Measurements from ENCODE around the gene SRCAP. TPM values are rescaled to one million over a fixed set of nuclear protein-coding genes. Genes with fewer than 3 reads are reported as not detected.
A peak's percentile ranks its signal among the peaks of the same experiment; 100 is the strongest.

Gene SRCAP
- polyA plus RNA-seq, 4 donors, result 1.6 to 36.8 (median 13.7) TPM

- DNase-seq (no peak), FAIRE-seq (no peak)
- H3K27ac ChIP-seq (ENCODE audit: low read depth in 1 of 3, low read length in 2 of 3), result no peak overlapping the region
- H3K4me1 ChIP-seq (ENCODE audit: control insufficient read depth in 3 of 3, insufficient read depth in 2 of 3, low read depth in 1 of 3, low read length in 2 of 3), result peaks cover 0 to 4% (median 0%) of the 10 kb centered on the region in 3 donors
- H3K9me3 ChIP-seq (ENCODE audit: control insufficient read depth in 2 of 2, insufficient read depth in 1 of 2, low read depth in 1 of 2, low read length in 1 of 2), result no peaks in the 10 kb centered on the region
- H3K36me3 ChIP-seq (ENCODE audit: control insufficient read depth in 3 of 3, insufficient read depth in 2 of 3, low read depth in 1 of 3, low read length in 3 of 3), result peaks cover 42 to 93% (median 52%) of the 10 kb centered on the region in 3 donors
- H3K4me3 ChIP-seq (ENCODE audit: low read depth in 1 of 3, low read length in 3 of 3), result no peak overlapping the region
- 95 to 96% (median 96%) methylated on average over 23 of the region's 23 CpGs for WGBS, 3 donors
- no peaks in the 10 kb centered on the region for H3K27me3 ChIP-seq (ENCODE audit: control insufficient read depth in 3 of 3, insufficient read depth in 3 of 3, low read length in 3 of 3)
Measured at GRCh38 chr16:30768583-30769181, 69.7 kb downstream of the SRCAP start.

- Histone ChIP-seq H3K9me3 (ENCODE audit: control insufficient read depth in 2 of 2, insufficient read depth in 1 of 2, low read depth in 1 of 2, low read length in 1 of 2) (no peaks in the 10 kb centered on the region), H3K27ac (ENCODE audit: low read depth in 1 of 3, low read length in 2 of 3) (no peak overlapping the region), H3K4me3 (ENCODE audit: low read depth in 1 of 3, low read length in 3 of 3) (no peak overlapping the region), H3K4me1 (ENCODE audit: control insufficient read depth in 3 of 3, insufficient read depth in 2 of 3, low read depth in 1 of 3, low read length in 2 of 3) (no peaks in the 10 kb centered on the region), H3K36me3 (ENCODE audit: control insufficient read depth in 3 of 3, insufficient read depth in 2 of 3, low read depth in 1 of 3, low read length in 3 of 3) (peaks cover 37 to 94% (median 54%) of the 10 kb centered on the region in 3 donors), H3K27me3 (ENCODE audit: control insufficient read depth in 3 of 3, insufficient read depth in 3 of 3, low read length in 3 of 3) (no peaks in the 10 kb centered on the region)
- FAIRE-seq (no peak), DNase-seq (no peak)
- 89 to 93% (median 93%) methylated on average over 17 of the region's 17 CpGs for WGBS, 3 donors
Measured at GRCh38 chr16:30769379-30770089, 70.6 kb downstream of the SRCAP start.

GRCh38 chr16:30771726-30772125, 72.8 kb downstream of the SRCAP start:
- Histone ChIP-seq H3K4me1 (ENCODE audit: control insufficient read depth in 3 of 3, insufficient read depth in 2 of 3, low read depth in 1 of 3, low read length in 2 of 3) (peaks cover 0 to 8% (median 4%) of the 10 kb centered on the region in 3 donors), H3K4me3 (ENCODE audit: low read depth in 1 of 3, low read length in 3 of 3) (no peak overlapping the region), H3K27ac (ENCODE audit: low read depth in 1 of 3, low read length in 2 of 3) (no peak overlapping the region), H3K9me3 (ENCODE audit: control insufficient read depth in 2 of 2, insufficient read depth in 1 of 2, low read depth in 1 of 2, low read length in 1 of 2) (no peaks in the 10 kb centered on the region), H3K27me3 (ENCODE audit: control insufficient read depth in 3 of 3, insufficient read depth in 3 of 3, low read length in 3 of 3) (no peaks in the 10 kb centered on the region), H3K36me3 (ENCODE audit: control insufficient read depth in 3 of 3, insufficient read depth in 2 of 3, low read depth in 1 of 3, low read length in 3 of 3) (peaks cover 21 to 80% (median 41%) of the 10 kb centered on the region in 3 donors)
- no peak for DNase-seq
- FAIRE-seq, result no peak
- WGBS, 3 donors, result 90% methylated on average over 14 of the region's 14 CpGs

- Histone ChIP-seq H3K27me3 (ENCODE audit: control insufficient read depth in 3 of 3, insufficient read depth in 3 of 3, low read length in 3 of 3) (no peaks in the 10 kb centered on the region), H3K27ac (ENCODE audit: low read depth in 1 of 3, low read length in 2 of 3) (no peak overlapping the region), H3K9me3 (ENCODE audit: control insufficient read depth in 2 of 2, insufficient read depth in 1 of 2, low read depth in 1 of 2, low read length in 1 of 2) (no peaks in the 10 kb centered on the region), H3K4me3 (ENCODE audit: low read depth in 1 of 3, low read length in 3 of 3) (no peak overlapping the region), H3K4me1 (ENCODE audit: control insufficient read depth in 3 of 3, insufficient read depth in 2 of 3, low read depth in 1 of 3, low read length in 2 of 3) (peaks cover 0 to 16% (median 5%) of the 10 kb centered on the region in 3 donors), H3K36me3 (ENCODE audit: control insufficient read depth in 3 of 3, insufficient read depth in 2 of 3, low read depth in 1 of 3, low read length in 3 of 3) (peaks cover 13 to 79% (median 31%) of the 10 kb centered on the region in 3 donors)
- DNase-seq (no peak), FAIRE-seq (no peak)
- 85 to 91% (median 87%) methylated on average over 14 of the region's 14 CpGs for WGBS, 3 donors
Measured at GRCh38 chr16:30773826-30774225, 74.9 kb downstream of the SRCAP start.

GRCh38 chr16:30774367-30775130, 75.6 kb downstream of the SRCAP start:
- Histone ChIP-seq H3K36me3 (ENCODE audit: control insufficient read depth in 3 of 3, insufficient read depth in 2 of 3, low read depth in 1 of 3, low read length in 3 of 3) (peaks cover 8 to 79% (median 25%) of the 10 kb centered on the region in 3 donors), H3K4me1 (ENCODE audit: control insufficient read depth in 3 of 3, insufficient read depth in 2 of 3, low read depth in 1 of 3, low read length in 2 of 3) (peaks cover 0 to 16% (median 5%) of the 10 kb centered on the region in 3 donors), H3K9me3 (ENCODE audit: control insufficient read depth in 2 of 2, insufficient read depth in 1 of 2, low read depth in 1 of 2, low read length in 1 of 2) (no peaks in the 10 kb centered on the region), H3K27me3 (ENCODE audit: control insufficient read depth in 3 of 3, insufficient read depth in 3 of 3, low read length in 3 of 3) (no peaks in the 10 kb centered on the region), H3K27ac (ENCODE audit: low read depth in 1 of 3, low read length in 2 of 3) (peak overlapping the region in 2 of 3 donors; percentile 81 to 85), H3K4me3 (ENCODE audit: low read depth in 1 of 3, low read length in 3 of 3) (peak overlapping the region in 2 of 3 donors; percentile 77 to 78)
- DNase-seq (no peak), FAIRE-seq (no peak)
- 54 to 62% (median 59%) methylated on average over 8 of the region's 8 CpGs for WGBS, 3 donors

GRCh38 chr16:30775131-30775391, 76.1 kb downstream of the SRCAP start:
- H3K4me3 ChIP-seq (ENCODE audit: low read depth in 1 of 3, low read length in 3 of 3), result peak overlapping the region in 2 of 3 donors; percentile 77 to 78
- H3K9me3 ChIP-seq (ENCODE audit: control insufficient read depth in 2 of 2, insufficient read depth in 1 of 2, low read depth in 1 of 2, low read length in 1 of 2), result no peaks in the 10 kb centered on the region
- no peaks in the 10 kb centered on the region for H3K27me3 ChIP-seq (ENCODE audit: control insufficient read depth in 3 of 3, insufficient read depth in 3 of 3, low read length in 3 of 3)
- peaks cover 0 to 16% (median 5%) of the 10 kb centered on the region in 3 donors for H3K4me1 ChIP-seq (ENCODE audit: control insufficient read depth in 3 of 3, insufficient read depth in 2 of 3, low read depth in 1 of 3, low read length in 2 of 3)
- 7 to 22% (median 11%) methylated on average over 12 to 15 of the region's 15 CpGs for WGBS, 3 donors
- FAIRE-seq (no peak), DNase-seq (no peak)
- peak overlapping the region in 2 of 3 donors; percentile 81 to 85 for H3K27ac ChIP-seq (ENCODE audit: low read depth in 1 of 3, low read length in 2 of 3)
- H3K36me3 ChIP-seq (ENCODE audit: control insufficient read depth in 3 of 3, insufficient read depth in 2 of 3, low read depth in 1 of 3, low read length in 3 of 3), result peaks cover 8 to 79% (median 25%) of the 10 kb centered on the region in 3 donors

GRCh38 chr16:30775392-30776188, 76.6 kb downstream of the SRCAP start:
- Histone ChIP-seq H3K4me1 (ENCODE audit: control insufficient read depth in 3 of 3, insufficient read depth in 2 of 3, low read depth in 1 of 3, low read length in 2 of 3) (peaks cover 0 to 16% (median 5%) of the 10 kb centered on the region in 3 donors), H3K4me3 (ENCODE audit: low read depth in 1 of 3, low read length in 3 of 3) (peak overlapping the region; percentile 58 to 78 (median 77)), H3K27ac (ENCODE audit: low read depth in 1 of 3, low read length in 2 of 3) (peak overlapping the region; percentile 43 to 85 (median 81)), H3K36me3 (ENCODE audit: control insufficient read depth in 3 of 3, insufficient read depth in 2 of 3, low read depth in 1 of 3, low read length in 3 of 3) (peaks cover 8 to 79% (median 25%) of the 10 kb centered on the region in 3 donors), H3K9me3 (ENCODE audit: control insufficient read depth in 2 of 2, insufficient read depth in 1 of 2, low read depth in 1 of 2, low read length in 1 of 2) (no peaks in the 10 kb centered on the region), H3K27me3 (ENCODE audit: control insufficient read depth in 3 of 3, insufficient read depth in 3 of 3, low read length in 3 of 3) (no peaks in the 10 kb centered on the region)
- WGBS, 3 donors, result 0 to 1% (median 0%) methylated on average over 76 to 81 of the region's 81 CpGs
- FAIRE-seq (no peak), DNase-seq (peak; percentile 87 to 92)
